GM12865 (cell line): ENCODE measurements around the gene INPP4B.

Experiments
- DNase-seq: peaks from one replicate; pipeline ENCODE4 v3.0.0; 2010; ENCODE audit warnings: low read depth
- H3K4me3 ChIP-seq: 2 replicates; pipeline ENCODE4 v1.5.1; 2011; ENCODE audit warnings: mild to moderate bottlenecking, low read depth, low read length, control low read depth
- TF ChIP-seq, protein P1 (sequence below): IDR thresholded peaks from 2 replicates; pipeline ENCODE4 v1.5.1; 2011; ENCODE audit warnings: low read length, control low read depth, low read depth, inconsistent platforms; ENCODE audit not compliant: insufficient read depth; ENCODE audit errors: missing control alignments

The INPP4B gene

DNA sequence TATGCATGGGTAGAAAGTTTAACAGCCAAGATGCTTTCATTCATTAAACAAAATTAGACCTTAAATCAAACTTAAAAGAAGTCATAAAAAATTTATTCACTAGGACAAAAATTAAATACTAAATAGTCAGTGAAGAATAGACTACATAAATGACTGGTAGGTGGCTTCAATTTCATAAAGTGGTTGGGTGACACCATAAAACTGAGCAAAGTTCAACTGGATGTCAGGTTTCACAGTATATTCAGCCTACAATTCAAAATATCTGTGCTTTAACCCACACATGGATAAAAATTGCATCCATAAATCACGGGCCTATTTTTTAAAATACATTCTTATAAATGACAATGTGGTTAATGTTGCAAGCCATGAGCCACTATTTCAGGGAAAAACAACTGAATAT is 627.4 kb downstream of the INPP4B start:
- no peak for DNase-seq
- no peak overlapping the region for H3K4me3 ChIP-seq
- TF ChIP-seq, protein P1, sequence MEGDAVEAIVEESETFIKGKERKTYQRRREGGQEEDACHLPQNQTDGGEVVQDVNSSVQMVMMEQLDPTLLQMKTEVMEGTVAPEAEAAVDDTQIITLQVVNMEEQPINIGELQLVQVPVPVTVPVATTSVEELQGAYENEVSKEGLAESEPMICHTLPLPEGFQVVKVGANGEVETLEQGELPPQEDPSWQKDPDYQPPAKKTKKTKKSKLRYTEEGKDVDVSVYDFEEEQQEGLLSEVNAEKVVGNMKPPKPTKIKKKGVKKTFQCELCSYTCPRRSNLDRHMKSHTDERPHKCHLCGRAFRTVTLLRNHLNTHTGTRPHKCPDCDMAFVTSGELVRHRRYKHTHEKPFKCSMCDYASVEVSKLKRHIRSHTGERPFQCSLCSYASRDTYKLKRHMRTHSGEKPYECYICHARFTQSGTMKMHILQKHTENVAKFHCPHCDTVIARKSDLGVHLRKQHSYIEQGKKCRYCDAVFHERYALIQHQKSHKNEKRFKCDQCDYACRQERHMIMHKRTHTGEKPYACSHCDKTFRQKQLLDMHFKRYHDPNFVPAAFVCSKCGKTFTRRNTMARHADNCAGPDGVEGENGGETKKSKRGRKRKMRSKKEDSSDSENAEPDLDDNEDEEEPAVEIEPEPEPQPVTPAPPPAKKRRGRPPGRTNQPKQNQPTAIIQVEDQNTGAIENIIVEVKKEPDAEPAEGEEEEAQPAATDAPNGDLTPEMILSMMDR: no peak

DNA sequence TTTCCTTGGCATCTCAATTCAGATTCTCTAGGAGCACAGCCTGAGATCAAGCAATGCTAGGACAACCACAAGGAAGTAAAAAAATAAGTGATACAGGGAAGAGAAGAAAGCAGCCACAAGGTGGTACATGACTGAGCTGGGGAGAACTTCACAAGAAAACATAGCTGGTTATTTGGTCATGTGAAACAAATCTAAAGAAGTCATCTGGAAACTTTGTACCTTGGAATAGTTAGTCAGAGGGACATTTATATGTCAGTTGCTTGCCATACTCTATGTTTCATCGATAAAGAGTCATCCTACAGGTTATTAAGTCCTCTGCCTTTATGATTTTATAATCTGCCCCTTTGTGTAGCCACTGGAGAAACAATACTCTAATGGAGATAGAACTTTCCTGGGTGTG is 634.7 kb downstream of the INPP4B start:
- H3K4me3 ChIP-seq: no peak overlapping the region
- TF ChIP-seq, protein P1: no peak
- DNase-seq: no peak

DNA sequence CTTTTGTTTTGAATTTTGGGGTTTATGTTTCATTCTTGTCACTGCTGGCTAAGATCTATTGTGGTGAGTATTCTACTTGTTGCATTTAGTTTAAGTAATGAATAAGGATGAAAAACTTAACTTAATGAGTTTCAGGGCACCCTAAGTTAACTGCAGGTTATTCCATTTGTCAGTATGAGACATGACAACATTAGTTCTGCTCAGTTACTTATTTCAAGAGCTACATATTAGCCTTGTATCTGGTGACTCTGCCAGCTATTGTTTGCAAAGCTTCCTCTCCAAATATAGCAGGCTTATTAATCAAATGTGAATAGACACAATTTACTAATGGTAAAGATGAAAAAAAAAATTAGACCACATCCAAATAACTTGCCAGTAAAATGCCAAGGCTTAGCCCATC is 642.6 kb downstream of the INPP4B start:
- no peak for DNase-seq
- H3K4me3 ChIP-seq: no peak overlapping the region
- TF ChIP-seq, protein P1: no peak

DNA sequence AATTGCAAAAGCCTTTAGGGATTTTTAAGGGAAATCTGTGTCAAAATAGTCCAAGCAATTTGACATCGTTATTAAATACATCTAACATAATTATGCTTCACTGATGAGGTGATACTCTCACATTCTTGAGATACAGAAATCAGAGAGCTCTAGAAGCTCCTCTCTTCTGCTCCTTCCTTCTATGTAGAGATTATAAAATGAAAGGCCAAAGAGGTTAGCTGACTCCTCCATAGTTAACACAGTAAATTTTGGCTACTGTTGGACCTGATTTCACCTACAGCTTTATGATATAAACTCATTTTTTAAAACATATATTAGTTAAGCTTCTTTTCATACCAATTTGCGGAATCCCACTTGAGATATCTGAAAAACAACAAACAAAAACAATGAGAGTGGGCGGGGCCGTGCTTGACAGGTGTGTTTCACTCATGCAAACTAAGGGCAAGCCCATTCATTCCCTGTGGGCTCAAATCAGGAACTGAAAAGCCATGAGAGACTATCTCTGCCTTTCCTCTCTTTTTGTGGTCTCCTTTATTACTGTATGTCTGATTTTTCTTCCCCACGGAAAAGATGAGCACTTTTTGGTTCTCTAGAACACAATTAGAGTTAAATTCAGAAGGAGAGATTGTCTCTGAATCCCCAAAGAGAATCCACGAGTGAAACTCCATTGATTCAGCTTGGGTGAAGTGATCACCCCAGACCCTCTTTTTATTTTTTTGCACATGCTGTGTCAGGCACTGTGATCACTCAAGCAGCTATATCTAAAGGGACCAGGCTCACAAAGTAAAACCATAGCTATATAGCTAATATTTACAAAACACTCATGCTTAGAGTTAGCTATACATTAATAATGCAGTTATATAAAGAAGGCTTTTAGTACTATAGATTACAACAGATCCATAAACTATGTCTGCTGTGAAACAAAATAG is 643.4 kb downstream of the INPP4B start:
- no peak overlapping the region for H3K4me3 ChIP-seq
- TF ChIP-seq, protein P1: no peak
- peak; percentile 52 for DNase-seq

DNA sequence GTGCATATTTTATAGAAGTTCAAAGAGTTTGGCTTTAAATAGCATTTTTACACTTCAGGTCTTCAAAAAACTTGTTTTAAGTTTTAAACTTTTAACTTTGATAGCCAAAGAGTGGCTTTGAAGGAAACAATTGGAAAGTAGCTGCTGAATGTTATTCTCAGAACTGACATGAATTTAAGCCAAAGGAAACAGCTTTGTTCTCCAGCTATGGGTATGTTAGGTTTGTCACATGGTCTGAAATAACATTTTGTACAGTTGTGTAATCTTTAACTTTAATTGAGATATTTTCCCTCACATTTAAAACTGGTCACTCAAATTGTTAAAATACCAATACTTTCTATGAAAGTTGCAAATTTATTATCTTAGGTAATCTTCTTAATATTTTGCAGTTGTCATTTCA is 645.1 kb downstream of the INPP4B start:
- TF ChIP-seq, protein P1: no peak
- DNase-seq: no peak
- H3K4me3 ChIP-seq: no peak overlapping the region

DNA sequence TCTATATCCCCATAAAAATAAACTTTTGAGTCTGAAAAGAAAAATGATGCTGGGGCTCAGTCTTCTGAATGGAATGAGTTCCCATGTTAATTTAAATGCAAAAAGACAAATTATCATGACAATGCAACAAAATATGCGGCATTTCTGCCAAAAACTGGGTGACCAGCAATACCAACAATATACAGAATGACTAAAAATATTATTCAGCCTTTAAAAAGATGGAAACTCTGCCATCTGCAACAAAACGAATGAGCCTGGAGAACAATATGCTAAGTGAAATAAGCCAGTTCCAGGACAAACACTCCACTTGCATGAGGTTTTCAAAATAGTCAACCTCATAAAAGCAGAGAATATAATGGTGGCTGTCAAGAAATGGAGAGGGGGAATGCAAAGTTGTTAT is 651.2 kb downstream of the INPP4B start:
- no peak for DNase-seq
- TF ChIP-seq, protein P1: no peak
- H3K4me3 ChIP-seq: no peak overlapping the region
